ENCODE results near the gene IGSF21.

- TF ChIP-seq CTCF (IDR thresholded peaks at IDR 0.05) (no peak), POLR2A (IDR thresholded peaks at IDR 0.05) (no peak), POLR2AphosphoS5 (IDR thresholded peaks at IDR 0.05) (no peak), EP300 (IDR thresholded peaks at IDR 0.05) (no peak)
Observed at GRCh38 chr1:18348354-18348753, 240.8 kb downstream of the IGSF21 start.

All from suprapubic skin (tissue), 4 donors.